ENCODE data around the gene SLC16A13.

SLC16A13 gene

GRCh38 chr17:7077911-7078546 is 42.2 kb downstream of the SLC16A13 start:
- no peak for TF ChIP-seq REST (IDR thresholded peaks at IDR 0.05; ENCODE audit: insufficient read depth in 1 of 2, low read depth in 2 of 2, low read length in 2 of 2)
- no peak for TF ChIP-seq SIN3A (IDR thresholded peaks at IDR 0.05; ENCODE audit: borderline replicate concordance, insufficient read depth, low read length)
- no peak for TF ChIP-seq FOXP2 (optimal IDR thresholded peaks at IDR 0.05; ENCODE audit: borderline replicate concordance, extremely low read depth, extremely low read length, insufficient read depth)
- TF ChIP-seq POLR2AphosphoS5 (IDR thresholded peaks at IDR 0.05; ENCODE audit: low read depth, low read length): no peak
- TF ChIP-seq TAF1 (IDR thresholded peaks at IDR 0.05; ENCODE audit: borderline replicate concordance, insufficient read depth, low read length): no peak

GRCh38 chr17:7078711-7079110 is 42.9 kb downstream of the SLC16A13 start:
- TF ChIP-seq POLR2AphosphoS5 (IDR thresholded peaks at IDR 0.05; ENCODE audit: low read depth, low read length): no peak
- no peak for TF ChIP-seq SIN3A (IDR thresholded peaks at IDR 0.05; ENCODE audit: borderline replicate concordance, insufficient read depth, low read length)
- no peak for TF ChIP-seq REST (IDR thresholded peaks at IDR 0.05; ENCODE audit: insufficient read depth in 1 of 2, low read depth in 2 of 2, low read length in 2 of 2)
- no peak for TF ChIP-seq TAF1 (IDR thresholded peaks at IDR 0.05; ENCODE audit: borderline replicate concordance, insufficient read depth, low read length)
- no peak for TF ChIP-seq FOXP2 (optimal IDR thresholded peaks at IDR 0.05; ENCODE audit: borderline replicate concordance, extremely low read depth, extremely low read length, insufficient read depth)

GRCh38 chr17:7079581-7080455 is 44.0 kb downstream of the SLC16A13 start, which contains the start of gene CLEC10A:
CLEC10A (minus strand) TSS chr17:7080251; CDS start chr17:7078812, 1,439 bp downstream.
- no peak for TF ChIP-seq FOXP2 (optimal IDR thresholded peaks at IDR 0.05; ENCODE audit: borderline replicate concordance, extremely low read depth, extremely low read length, insufficient read depth)
- no peak for TF ChIP-seq REST (IDR thresholded peaks at IDR 0.05; ENCODE audit: insufficient read depth in 1 of 2, low read depth in 2 of 2, low read length in 2 of 2)
- TF ChIP-seq TAF1 (IDR thresholded peaks at IDR 0.05; ENCODE audit: borderline replicate concordance, insufficient read depth, low read length): no peak
- TF ChIP-seq SIN3A (IDR thresholded peaks at IDR 0.05; ENCODE audit: borderline replicate concordance, insufficient read depth, low read length): no peak
- no peak for TF ChIP-seq POLR2AphosphoS5 (IDR thresholded peaks at IDR 0.05; ENCODE audit: low read depth, low read length)

- TF ChIP-seq SIN3A (IDR thresholded peaks at IDR 0.05; ENCODE audit: borderline replicate concordance, insufficient read depth, low read length) (no peak), REST (IDR thresholded peaks at IDR 0.05; ENCODE audit: insufficient read depth in 1 of 2, low read depth in 2 of 2, low read length in 2 of 2) (no peak), TAF1 (IDR thresholded peaks at IDR 0.05; ENCODE audit: borderline replicate concordance, insufficient read depth, low read length) (no peak), POLR2AphosphoS5 (IDR thresholded peaks at IDR 0.05; ENCODE audit: low read depth, low read length) (no peak), FOXP2 (optimal IDR thresholded peaks at IDR 0.05; ENCODE audit: borderline replicate concordance, extremely low read depth, extremely low read length, insufficient read depth) (no peak)
Measured at GRCh38 chr17:7080456-7081041, 44.7 kb downstream of the SLC16A13 start.
